ENCODE results near the gene PRCD.

- TF ChIP-seq CTCF (IDR thresholded peaks at IDR 0.05): no peak
- no peak for TF ChIP-seq USF1 (IDR thresholded peaks at IDR 0.05; ENCODE audit: borderline replicate concordance, low read depth)
- TF ChIP-seq MAX (IDR thresholded peaks at IDR 0.05; ENCODE audit: low read depth): no peak
- TF ChIP-seq RCOR1 (IDR thresholded peaks at IDR 0.05; ENCODE audit: low read length): no peak
- no peak for TF ChIP-seq EP300 (IDR thresholded peaks at IDR 0.05; ENCODE audit: borderline replicate concordance in 1 of 2, low read depth in 1 of 2, low read length in 1 of 2)
- TF ChIP-seq POLR2AphosphoS5 (IDR thresholded peaks at IDR 0.05; ENCODE audit: low read depth, low read length): no peak
- TF ChIP-seq NRF1 (IDR thresholded peaks at IDR 0.05; ENCODE audit: low read depth, low read length): no peak
- TF ChIP-seq JUND (IDR thresholded peaks at IDR 0.05): no peak
- no peak for TF ChIP-seq CHD2 (IDR thresholded peaks at IDR 0.05; ENCODE audit: low read length, partially characterized antibody)
- no peak for TF ChIP-seq SIN3A (IDR thresholded peaks at IDR 0.05; ENCODE audit: borderline replicate concordance, low read depth, low read length)
- no peak for TF ChIP-seq YY1 (IDR thresholded peaks at IDR 0.05; ENCODE audit: low read depth)
- no peak for TF ChIP-seq GABPA (IDR thresholded peaks at IDR 0.05; ENCODE audit: low read depth)
- no peak for TF ChIP-seq EZH2phosphoT487 (IDR thresholded peaks at IDR 0.05; ENCODE audit: borderline replicate concordance, low read depth)
Observed at GRCh38 chr17:76581515-76581914, 41.7 kb downstream of the PRCD start.

Data from SK-N-SH (cell line).